Bone marrow (tissue), 2 donors: ENCODE results near the gene FADS6.
"Not testable (repeated sequence)": the region's sequence is repeated elsewhere in the genome, so short reads cannot be mapped to it uniquely, and the experiment has no call there.

Source experiments
- DNase-seq, 2 donors: peaks; one replicate each; lab custom pipeline; 2025; lab: John Stamatoyannopoulos, UW

FADS6 gene

GRCh38 chr17:74870028-74870427 lies 23.4 kb downstream of the FADS6 start:
- DNase-seq = not testable (repeated sequence)

- DNase-seq = no peak
These were observed 24.6 kb downstream of the FADS6 start for GRCh38 chr17:74868908-74869255.

GRCh38 chr17:74868251-74868907 lies 25.1 kb downstream of the FADS6 start:
- no peak for DNase-seq

GRCh38 chr17:74866198-74866835 lies 27.1 kb downstream of the FADS6 start:
- no peak for DNase-seq

GRCh38 chr17:74865504-74866197 lies 27.8 kb downstream of the FADS6 start:
- DNase-seq = no peak

- DNase-seq = peak; percentile 21 to 57
These were observed 28.5 kb downstream of the FADS6 start for GRCh38 chr17:74864866-74865395.

GRCh38 chr17:74864297-74864865 lies 29.1 kb downstream of the FADS6 start:
- no peak for DNase-seq

- no peak for DNase-seq
These were observed 29.8 kb downstream of the FADS6 start for GRCh38 chr17:74863420-74864296.

- DNase-seq = no peak
These were observed 30.5 kb downstream of the FADS6 start for GRCh38 chr17:74862919-74863318.

GRCh38 chr17:74862108-74862901 lies 31.1 kb downstream of the FADS6 start:
- DNase-seq = peak; percentile 21 to 50

- peak in 1 of 2 donors; percentile 48 for DNase-seq
These were observed 31.7 kb downstream of the FADS6 start for GRCh38 chr17:74861662-74862107.

- no peak for DNase-seq
These were observed 32.4 kb downstream of the FADS6 start for GRCh38 chr17:74860872-74861661.

GRCh38 chr17:74860229-74860871 lies 33.1 kb downstream of the FADS6 start:
- no peak for DNase-seq

- DNase-seq = no peak
These were observed 33.8 kb downstream of the FADS6 start, which contains the start of gene GRIN2C for GRCh38 chr17:74859459-74860228. Gene GRIN2C, minus strand, starts transcription at chr17:74859885. Its CDS starts 4,793 bp downstream, at chr17:74855092.

- no peak for DNase-seq
These were observed 34.6 kb downstream of the FADS6 start for GRCh38 chr17:74858672-74859458.

- no peak for DNase-seq
These were observed 36.2 kb downstream of the FADS6 start for GRCh38 chr17:74857191-74857590.

- DNase-seq = no peak
These were observed 37.3 kb downstream of the FADS6 start for GRCh38 chr17:74856112-74856511.

- no peak for DNase-seq
These were observed 38.1 kb downstream of the FADS6 start for GRCh38 chr17:74855323-74855722.
